Fibroblast of pulmonary artery (primary cell): ENCODE results near the gene KCTD18.
A peak's percentile ranks its signal among the peaks of the same experiment; 100 is the strongest.

Experiments
- DNase-seq: peaks from one replicate; pipeline ENCODE4 v3.0.0-alpha.2; 2010; ENCODE audit warnings: low read depth
- H3K4me3 ChIP-seq: replicated peaks from 2 replicates; pipeline ENCODE4 v1.5.1; 2011; ENCODE audit warnings: low read depth, mild to moderate bottlenecking, control low read depth, low read length, moderate library complexity
- CTCF ChIP-seq: IDR thresholded peaks from 2 replicates; pipeline ENCODE4 v1.5.1; 2011; ENCODE audit warnings: mild to moderate bottlenecking, control low read depth, low read length, inconsistent platforms; ENCODE audit errors: missing control alignments

The KCTD18 gene

GRCh38 chr2:200471324-200471848 lies 38.5 kb downstream of the KCTD18 start:
- peak; percentile 65 for TF ChIP-seq CTCF
- peak; percentile 44 for DNase-seq

GRCh38 chr2:200470230-200470629 lies 39.6 kb downstream of the KCTD18 start:
- TF ChIP-seq CTCF = no peak
- H3K4me3 ChIP-seq = no peak overlapping the region
- no peak for DNase-seq

More at GRCh38 chr2:200471324-200471848, 38.5 kb downstream of the KCTD18 start:
- no peak overlapping the region for H3K4me3 ChIP-seq

GRCh38 chr2:200469708-200470211 lies 40.1 kb downstream of the KCTD18 start:
- peak; percentile 56 for DNase-seq
- no peak for TF ChIP-seq CTCF
- no peak overlapping the region for H3K4me3 ChIP-seq

GRCh38 chr2:200467806-200468681 lies 41.8 kb downstream of the KCTD18 start:
- TF ChIP-seq CTCF = no peak
- H3K4me3 ChIP-seq = no peak overlapping the region
- DNase-seq = no peak

- TF ChIP-seq CTCF = no peak
- peak; percentile 91 for DNase-seq
- H3K4me3 ChIP-seq = peak overlapping the region; percentile 30
These were observed 43.1 kb downstream of the KCTD18 start for GRCh38 chr2:200466425-200467418.

GRCh38 chr2:200463452-200463851 lies 46.4 kb downstream of the KCTD18 start:
- DNase-seq = no peak
- no peak for TF ChIP-seq CTCF
- no peak overlapping the region for H3K4me3 ChIP-seq
